B cell (primary cell): Measurements from ENCODE around the gene UQCR10.

Experiments used
- CTCF ChIP-seq: fragments of 200-600 bp; IDR thresholded peaks from one replicate; pipeline ENCODE4 v1.8.0; 2022; ENCODE audit warnings: antibody characterized with exemption, mild to moderate bottlenecking
- EZH2 ChIP-seq: IDR thresholded peaks from 2 replicates; pipeline ENCODE4 v1.6.1; 2012; ENCODE audit warnings: borderline replicate concordance, low read depth, mild to moderate bottlenecking, moderate library complexity, low read length; ENCODE audit not compliant: insufficient read depth, poor library complexity, severe bottlenecking

DNA sequence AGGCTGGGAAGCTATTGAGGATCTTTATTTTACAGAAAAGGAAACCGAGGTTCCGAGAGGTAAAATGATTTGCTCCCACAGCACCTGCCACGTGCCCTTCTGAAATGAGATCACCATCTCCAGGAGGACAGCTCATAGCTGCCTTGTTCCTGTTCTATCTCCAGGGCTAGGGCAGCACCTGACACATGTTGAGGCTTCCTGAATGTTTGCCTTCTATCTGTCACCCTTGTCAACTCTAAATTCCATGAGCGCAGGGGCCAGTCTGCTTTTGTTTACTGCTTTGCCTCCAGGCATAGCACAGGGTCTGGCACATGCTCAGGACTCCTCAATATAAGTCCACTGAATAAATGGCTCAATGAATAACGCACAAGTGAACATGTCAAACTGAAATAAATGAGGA lies 46.8 kb downstream of the UQCR10 start:
- no peak for TF ChIP-seq CTCF
- no peak for TF ChIP-seq EZH2
